HL-60 (cell line): ENCODE data around the gene LHX2.

Experiments
- DNase-seq, 2 experiments: peaks; one replicate each; pipeline ENCODE4 v3.0.0-alpha.2; 2010 to 2020; ENCODE audit warnings: low read depth in 1 of 2, low spot score in 1 of 2
- H3K27ac ChIP-seq: fragments of 250-450 bp; sonication (Bioruptor Pico); replicated peaks from 2 replicates; pipeline ENCODE4 v1.5.1; 2020; ENCODE audit warnings: mild to moderate bottlenecking, moderate library complexity
- H3K27me3 ChIP-seq: fragments of 250-450 bp; sonication (Bioruptor Pico); 2 replicates; pipeline ENCODE4 v1.5.1; 2021; ENCODE audit warnings: mild to moderate bottlenecking, moderate library complexity; ENCODE audit not compliant: insufficient read depth, poor library complexity, severe bottlenecking
- H3K4me3 ChIP-seq: replicated peaks from 2 replicates; pipeline ENCODE4 v1.5.1; 2011; ENCODE audit warnings: mild to moderate bottlenecking, control low read depth, low read length; ENCODE audit not compliant: insufficient read depth
- GABPA ChIP-seq: IDR thresholded peaks from 2 replicates; pipeline ENCODE4 v1.6.1; 2012; ENCODE audit warnings: low read depth
- POLR2AphosphoS5 ChIP-seq: IDR thresholded peaks from 2 replicates; pipeline ENCODE4 v1.6.1; 2012; ENCODE audit warnings: low read depth
- SPI1 ChIP-seq: IDR thresholded peaks from 2 replicates; pipeline ENCODE4 v1.6.1; 2012; ENCODE audit warnings: low read depth, mild to moderate bottlenecking, borderline replicate concordance
- TF ChIP-seq, protein P1 (sequence below): IDR thresholded peaks from 2 replicates; pipeline ENCODE4 v1.6.1; 2012; ENCODE audit warnings: low read depth; ENCODE audit not compliant: insufficient replicate concordance
- TF ChIP-seq, protein P2 (sequence below): IDR thresholded peaks from one replicate; pipeline ENCODE4 v1.5.1; 2011; ENCODE audit warnings: low read length, control low read depth, inconsistent platforms; ENCODE audit not compliant: insufficient read depth

The LHX2 gene

GRCh38 chr9:124029617-124030016, 18.0 kb downstream of the LHX2 start:
- peaks cover 31% of the 10 kb centered on the region for H3K27me3 ChIP-seq
- DNase-seq: no peak
- no peak overlapping the region for H3K4me3 ChIP-seq
- no peak overlapping the region for H3K27ac ChIP-seq
- TF ChIP-seq SPI1 (peak; percentile 26; the same call in 1 of the 2 replicates), GABPA (no peak)

GRCh38 chr9:124030969-124031451, 19.4 kb downstream of the LHX2 start:
- Histone ChIP-seq H3K27me3 (peaks cover 31% of the 10 kb centered on the region), H3K4me3 (no peak overlapping the region), H3K27ac (no peak overlapping the region)
- DNase-seq: no peak
- TF ChIP-seq POLR2AphosphoS5 (no peak), GABPA (no peak), SPI1 (no peak)
- TF ChIP-seq, protein P1, sequence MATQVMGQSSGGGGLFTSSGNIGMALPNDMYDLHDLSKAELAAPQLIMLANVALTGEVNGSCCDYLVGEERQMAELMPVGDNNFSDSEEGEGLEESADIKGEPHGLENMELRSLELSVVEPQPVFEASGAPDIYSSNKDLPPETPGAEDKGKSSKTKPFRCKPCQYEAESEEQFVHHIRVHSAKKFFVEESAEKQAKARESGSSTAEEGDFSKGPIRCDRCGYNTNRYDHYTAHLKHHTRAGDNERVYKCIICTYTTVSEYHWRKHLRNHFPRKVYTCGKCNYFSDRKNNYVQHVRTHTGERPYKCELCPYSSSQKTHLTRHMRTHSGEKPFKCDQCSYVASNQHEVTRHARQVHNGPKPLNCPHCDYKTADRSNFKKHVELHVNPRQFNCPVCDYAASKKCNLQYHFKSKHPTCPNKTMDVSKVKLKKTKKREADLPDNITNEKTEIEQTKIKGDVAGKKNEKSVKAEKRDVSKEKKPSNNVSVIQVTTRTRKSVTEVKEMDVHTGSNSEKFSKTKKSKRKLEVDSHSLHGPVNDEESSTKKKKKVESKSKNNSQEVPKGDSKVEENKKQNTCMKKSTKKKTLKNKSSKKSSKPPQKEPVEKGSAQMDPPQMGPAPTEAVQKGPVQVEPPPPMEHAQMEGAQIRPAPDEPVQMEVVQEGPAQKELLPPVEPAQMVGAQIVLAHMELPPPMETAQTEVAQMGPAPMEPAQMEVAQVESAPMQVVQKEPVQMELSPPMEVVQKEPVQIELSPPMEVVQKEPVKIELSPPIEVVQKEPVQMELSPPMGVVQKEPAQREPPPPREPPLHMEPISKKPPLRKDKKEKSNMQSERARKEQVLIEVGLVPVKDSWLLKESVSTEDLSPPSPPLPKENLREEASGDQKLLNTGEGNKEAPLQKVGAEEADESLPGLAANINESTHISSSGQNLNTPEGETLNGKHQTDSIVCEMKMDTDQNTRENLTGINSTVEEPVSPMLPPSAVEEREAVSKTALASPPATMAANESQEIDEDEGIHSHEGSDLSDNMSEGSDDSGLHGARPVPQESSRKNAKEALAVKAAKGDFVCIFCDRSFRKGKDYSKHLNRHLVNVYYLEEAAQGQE: no peak
- TF ChIP-seq, protein P2, sequence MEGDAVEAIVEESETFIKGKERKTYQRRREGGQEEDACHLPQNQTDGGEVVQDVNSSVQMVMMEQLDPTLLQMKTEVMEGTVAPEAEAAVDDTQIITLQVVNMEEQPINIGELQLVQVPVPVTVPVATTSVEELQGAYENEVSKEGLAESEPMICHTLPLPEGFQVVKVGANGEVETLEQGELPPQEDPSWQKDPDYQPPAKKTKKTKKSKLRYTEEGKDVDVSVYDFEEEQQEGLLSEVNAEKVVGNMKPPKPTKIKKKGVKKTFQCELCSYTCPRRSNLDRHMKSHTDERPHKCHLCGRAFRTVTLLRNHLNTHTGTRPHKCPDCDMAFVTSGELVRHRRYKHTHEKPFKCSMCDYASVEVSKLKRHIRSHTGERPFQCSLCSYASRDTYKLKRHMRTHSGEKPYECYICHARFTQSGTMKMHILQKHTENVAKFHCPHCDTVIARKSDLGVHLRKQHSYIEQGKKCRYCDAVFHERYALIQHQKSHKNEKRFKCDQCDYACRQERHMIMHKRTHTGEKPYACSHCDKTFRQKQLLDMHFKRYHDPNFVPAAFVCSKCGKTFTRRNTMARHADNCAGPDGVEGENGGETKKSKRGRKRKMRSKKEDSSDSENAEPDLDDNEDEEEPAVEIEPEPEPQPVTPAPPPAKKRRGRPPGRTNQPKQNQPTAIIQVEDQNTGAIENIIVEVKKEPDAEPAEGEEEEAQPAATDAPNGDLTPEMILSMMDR: no peak

DNA sequence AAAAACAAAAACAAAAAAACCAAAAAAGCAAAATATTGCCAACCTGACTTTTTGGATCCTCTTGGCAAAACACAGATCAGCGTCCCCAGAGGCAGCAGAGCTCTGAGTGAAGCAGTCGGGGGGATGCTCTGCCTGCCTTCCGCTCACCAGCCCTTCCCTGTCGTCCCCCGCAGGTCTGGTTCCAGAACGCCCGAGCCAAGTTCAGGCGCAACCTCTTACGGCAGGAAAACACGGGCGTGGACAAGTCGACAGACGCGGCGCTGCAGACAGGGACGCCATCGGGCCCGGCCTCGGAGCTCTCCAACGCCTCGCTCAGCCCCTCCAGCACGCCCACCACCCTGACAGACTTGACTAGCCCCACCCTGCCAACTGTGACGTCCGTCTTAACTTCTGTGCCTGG, 20.7 kb downstream of the LHX2 start:
- TF ChIP-seq POLR2AphosphoS5: no peak
- TF ChIP-seq, protein P1: no peak
- TF ChIP-seq SPI1: no peak
- TF ChIP-seq, protein P2: no peak
- no peak for TF ChIP-seq GABPA
- Histone ChIP-seq H3K4me3 (no peak overlapping the region), H3K27ac (no peak overlapping the region), H3K27me3 (peaks cover 27% of the 10 kb centered on the region)
- no peak for DNase-seq

- no peak for DNase-seq
- TF ChIP-seq SPI1 (no peak), POLR2AphosphoS5 (no peak), GABPA (no peak)
- TF ChIP-seq, protein P2: no peak
- TF ChIP-seq, protein P1: no peak
- H3K27ac ChIP-seq: no peak overlapping the region
- H3K27me3 ChIP-seq: peaks cover 23% of the 10 kb centered on the region
- no peak overlapping the region for H3K4me3 ChIP-seq
Observed at GRCh38 chr9:124033348-124033747, 21.8 kb downstream of the LHX2 start.
